NT2/D1 (cell line): ENCODE data around the gene HSD3B2.

Experiments used
- DNase-seq: peaks from one replicate; pipeline ENCODE4 v3.0.0-alpha.2; 2011; ENCODE audit warnings: low read depth, low spot score
- H3K27me3 ChIP-seq: 2 replicates; pipeline ENCODE4 v1.6.0; 2011; ENCODE audit warnings: mild to moderate bottlenecking; ENCODE audit not compliant: insufficient read length, insufficient read depth
- H3K36me3 ChIP-seq: 2 replicates; pipeline ENCODE4 v1.6.1; 2011; ENCODE audit warnings: mild to moderate bottlenecking, low read length, mixed read lengths; ENCODE audit not compliant: insufficient read depth, insufficient read length
- H3K4me1 ChIP-seq: 2 replicates; pipeline ENCODE4 v1.5.1; 2011; ENCODE audit not compliant: insufficient read depth, insufficient read length
- H3K4me3 ChIP-seq: 2 replicates; pipeline ENCODE4 v1.5.1; 2011; ENCODE audit warnings: low read depth; ENCODE audit not compliant: insufficient read length
- H3K9ac ChIP-seq: 2 replicates; pipeline ENCODE4 v1.6.0; 2011; ENCODE audit warnings: low read depth; ENCODE audit not compliant: insufficient read length
- H3K9me3 ChIP-seq: 2 replicates; pipeline ENCODE4 v1.5.1; 2011; ENCODE audit warnings: mild to moderate bottlenecking, low read length; ENCODE audit not compliant: insufficient read depth
- SUZ12 ChIP-seq: IDR thresholded peaks from 2 replicates; pipeline ENCODE4 v1.6.1; 2011; ENCODE audit not compliant: insufficient read length, insufficient read depth; ENCODE audit errors: extremely low read depth
- YY1 ChIP-seq: IDR thresholded peaks from 2 replicates; pipeline ENCODE4 v1.6.1; 2011; ENCODE audit not compliant: insufficient read length, insufficient read depth
- ZNF274 ChIP-seq: IDR thresholded peaks from 2 replicates; pipeline ENCODE4 v1.6.1; 2011; ENCODE audit warnings: mild to moderate bottlenecking, low read depth, low read length

HSD3B2 gene

DNA sequence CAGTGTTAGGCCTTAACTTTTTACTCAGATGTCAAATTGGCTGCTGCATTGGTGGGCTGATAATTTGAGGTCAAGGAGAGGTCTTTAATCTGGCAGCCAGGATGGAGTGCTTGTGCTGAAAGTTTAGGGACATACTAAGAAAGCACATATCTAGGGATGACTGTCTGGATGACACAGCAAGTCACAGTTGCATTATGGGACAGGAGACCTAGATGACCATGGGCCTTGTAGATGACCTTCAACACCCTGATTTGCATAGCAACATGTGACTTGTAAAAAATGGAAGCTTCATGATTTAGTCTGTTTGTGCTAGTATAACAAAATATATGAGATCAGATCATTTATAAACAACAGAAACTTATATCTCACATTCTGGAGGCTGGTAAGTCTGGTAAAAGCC lies 18.0 kb upstream of the HSD3B2 start:
- no peaks in the 10 kb centered on the region for H3K36me3 ChIP-seq
- TF ChIP-seq ZNF274 (no peak), SUZ12 (no peak)
- no peaks in the 10 kb centered on the region for H3K4me1 ChIP-seq
- no peaks in the 10 kb centered on the region for H3K9me3 ChIP-seq
- DNase-seq: no peak
- H3K27me3 ChIP-seq: no peaks in the 10 kb centered on the region
- no peak overlapping the region for H3K9ac ChIP-seq
- no peak overlapping the region for H3K4me3 ChIP-seq

DNA sequence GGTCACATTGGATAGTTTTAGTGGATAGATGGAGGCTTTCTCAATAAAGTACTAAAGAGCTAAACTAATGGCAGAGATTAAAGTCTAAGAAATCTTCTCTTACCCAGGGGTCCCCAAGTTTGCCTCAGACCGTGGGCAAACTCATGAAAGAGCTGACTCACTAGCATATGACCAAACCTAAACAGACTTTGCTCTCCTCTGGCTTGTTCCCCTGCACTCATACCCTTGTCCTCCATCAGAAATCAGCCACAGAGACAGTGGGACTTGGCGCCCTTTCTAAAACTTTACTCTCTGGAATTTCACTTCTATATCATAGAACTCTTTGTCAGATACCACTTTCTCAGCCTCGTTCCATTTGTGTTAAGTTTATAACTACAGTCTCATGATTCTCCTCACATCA lies 17.0 kb upstream of the HSD3B2 start:
- no peaks in the 10 kb centered on the region for H3K9me3 ChIP-seq
- H3K4me1 ChIP-seq: no peaks in the 10 kb centered on the region
- H3K9ac ChIP-seq: no peak overlapping the region
- H3K36me3 ChIP-seq: no peaks in the 10 kb centered on the region
- TF ChIP-seq ZNF274 (no peak), YY1 (no peak), SUZ12 (no peak)
- no peak for DNase-seq
- H3K27me3 ChIP-seq: no peaks in the 10 kb centered on the region
- H3K4me3 ChIP-seq: no peak overlapping the region

DNA sequence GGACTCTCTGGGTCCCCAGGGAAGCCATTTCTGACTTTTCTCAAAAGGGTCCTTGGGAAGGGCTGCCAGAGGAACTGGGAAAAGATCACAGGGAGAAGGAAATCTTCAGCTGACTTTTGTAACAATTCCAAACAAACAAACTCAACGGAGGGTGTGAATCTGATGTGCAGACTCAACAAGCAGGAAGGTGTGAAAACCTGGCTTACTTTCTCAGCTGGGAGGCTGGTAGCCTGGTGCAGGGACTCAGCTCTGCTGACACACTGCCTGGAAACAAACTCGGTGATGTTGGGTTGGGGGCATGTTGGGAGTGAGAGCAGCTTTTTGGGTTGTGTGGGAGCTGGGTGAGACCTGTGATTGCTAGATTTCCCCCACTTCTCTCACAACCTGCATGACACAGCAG lies 10.2 kb upstream of the HSD3B2 start:
- no peak for TF ChIP-seq YY1
- no peak for TF ChIP-seq ZNF274
- no peak for TF ChIP-seq SUZ12
- H3K4me1 ChIP-seq: no peaks in the 10 kb centered on the region
- no peaks in the 10 kb centered on the region for H3K36me3 ChIP-seq
- H3K9ac ChIP-seq: no peak overlapping the region
- DNase-seq: no peak
- H3K9me3 ChIP-seq: peaks cover 10% of the 10 kb centered on the region; the same call in 1 of the 2 replicates
- H3K27me3 ChIP-seq: no peaks in the 10 kb centered on the region
- no peak overlapping the region for H3K4me3 ChIP-seq

DNA sequence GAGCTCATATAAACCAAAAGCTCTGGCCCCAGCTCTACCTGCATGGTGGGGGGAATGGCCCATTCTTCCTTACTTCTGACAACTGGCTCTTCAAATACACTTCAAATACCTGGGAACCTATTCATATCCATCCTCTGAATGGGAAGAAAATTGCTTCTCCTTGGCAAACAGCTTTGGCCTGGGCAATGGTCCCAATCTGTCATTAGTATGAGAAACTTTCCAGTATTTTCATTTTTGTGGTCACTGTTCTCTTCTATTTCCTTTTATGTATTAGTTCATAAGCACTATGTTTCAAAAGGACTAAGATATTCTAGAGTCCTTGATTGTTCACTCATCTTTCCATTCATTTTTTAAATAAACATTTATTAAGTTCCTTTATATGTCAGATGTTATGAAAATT lies 5.2 kb upstream of the HSD3B2 start:
- Histone ChIP-seq H3K9me3 (peaks cover 10% of the 10 kb centered on the region; the same call in 1 of the 2 replicates), H3K4me1 (no peaks in the 10 kb centered on the region), H3K9ac (no peak overlapping the region), H3K27me3 (no peaks in the 10 kb centered on the region), H3K36me3 (no peaks in the 10 kb centered on the region), H3K4me3 (no peak overlapping the region)
- TF ChIP-seq SUZ12 (no peak), ZNF274 (no peak), YY1 (no peak)
- DNase-seq: no peak

DNA sequence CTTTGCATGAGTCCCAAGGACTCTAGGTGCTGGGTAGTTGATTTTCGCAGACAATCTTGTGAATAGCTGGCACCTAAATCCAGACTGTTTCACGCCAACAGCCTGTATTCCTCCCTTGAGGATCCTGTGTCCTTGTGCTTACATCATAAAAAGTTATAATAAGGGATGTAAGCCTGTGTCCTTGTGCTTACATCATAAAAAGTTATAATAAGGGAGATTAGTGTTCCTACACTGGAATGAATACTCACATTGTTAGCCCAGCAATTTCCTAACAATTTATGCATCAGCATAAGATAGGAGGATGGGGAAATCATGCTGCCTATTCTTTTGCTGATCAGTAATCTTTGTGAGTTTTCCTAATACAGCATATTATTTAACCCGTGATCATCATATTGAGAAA lies 4.0 kb upstream of the HSD3B2 start:
- Histone ChIP-seq H3K4me1 (no peaks in the 10 kb centered on the region), H3K9me3 (peaks cover 10% of the 10 kb centered on the region; the same call in 1 of the 2 replicates), H3K4me3 (no peak overlapping the region), H3K9ac (no peak overlapping the region), H3K36me3 (no peaks in the 10 kb centered on the region), H3K27me3 (no peaks in the 10 kb centered on the region)
- no peak for DNase-seq
- TF ChIP-seq SUZ12 (no peak), YY1 (no peak), ZNF274 (no peak)

DNA sequence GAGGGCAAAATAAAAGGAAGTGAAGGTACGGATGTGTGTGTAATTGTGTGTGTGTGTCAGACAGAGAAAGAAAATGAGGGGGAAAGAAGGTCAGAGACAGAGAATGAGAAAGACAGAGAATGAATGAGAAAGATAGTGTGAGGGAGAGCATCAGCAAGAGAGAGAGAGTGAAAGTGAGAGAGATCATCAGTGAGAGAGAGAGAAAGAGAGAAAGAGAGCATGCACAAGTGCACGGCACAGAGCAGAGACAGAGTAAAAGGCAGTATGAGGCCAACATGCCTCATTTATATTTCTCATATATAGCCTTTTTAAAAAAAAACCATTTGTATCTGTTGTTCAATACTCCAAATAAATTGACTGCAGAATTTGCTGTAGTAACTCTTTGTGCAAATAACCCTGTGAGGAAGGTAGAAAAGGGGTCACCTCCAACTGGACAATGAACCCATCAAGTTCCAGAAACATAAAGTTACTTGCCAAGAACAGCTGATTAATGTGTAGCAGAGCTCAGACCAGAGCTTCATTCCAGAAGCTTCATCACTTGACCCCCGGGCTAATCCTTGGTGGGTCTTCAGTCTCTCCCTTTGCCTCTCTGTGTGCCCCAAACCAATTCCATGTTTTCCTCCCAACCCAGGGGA lies 1.2 kb downstream of the HSD3B2 start:
- no peak for DNase-seq

DNA sequence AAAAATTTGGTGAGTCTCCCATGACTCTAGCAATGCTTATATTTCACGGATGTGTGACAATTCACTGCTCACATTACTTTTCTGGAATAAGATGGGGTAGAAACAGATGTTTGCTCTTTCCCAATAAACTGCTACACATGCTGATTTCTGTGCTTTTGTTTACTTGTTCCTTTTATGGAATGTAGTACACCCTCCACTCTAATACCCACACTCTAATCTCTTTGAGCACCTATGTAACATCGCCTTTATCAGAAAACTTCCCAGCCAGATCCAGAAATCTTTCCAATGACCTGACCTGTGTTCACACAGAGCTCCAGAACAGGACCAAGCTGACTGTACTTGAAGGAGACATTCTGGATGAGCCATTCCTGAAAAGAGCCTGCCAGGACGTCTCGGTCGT lies 4.2 kb downstream of the HSD3B2 start:
- H3K36me3 ChIP-seq: no peaks in the 10 kb centered on the region
- TF ChIP-seq SUZ12: no peak
- no peak overlapping the region for H3K9ac ChIP-seq
- no peaks in the 10 kb centered on the region for H3K4me1 ChIP-seq
- DNase-seq: no peak
- H3K4me3 ChIP-seq: no peak overlapping the region
- H3K9me3 ChIP-seq: no peaks in the 10 kb centered on the region
- H3K27me3 ChIP-seq: no peaks in the 10 kb centered on the region

More for the DNA sequence above, 1.2 kb downstream of the HSD3B2 start:
- Histone ChIP-seq H3K9ac (no peak overlapping the region), H3K36me3 (no peaks in the 10 kb centered on the region), H3K9me3 (no peaks in the 10 kb centered on the region), H3K4me1 (no peaks in the 10 kb centered on the region), H3K4me3 (no peak overlapping the region), H3K27me3 (no peaks in the 10 kb centered on the region)
- TF ChIP-seq YY1: no peak
- TF ChIP-seq SUZ12: no peak
- no peak for TF ChIP-seq ZNF274
